Tibial artery (tissue), 4 donors: ENCODE data around the gene MCTP1.
A peak's percentile ranks its signal among the peaks of the same experiment; 100 is the strongest.

ENCODE experiments used
- DNase-seq, 2 donors: peaks; one replicate each; pipeline ENCODE4 v3.0.0-alpha.2; 2019
- H3K27ac ChIP-seq, 2 donors: fragments of 200-600 bp; sonication (generic) in 1 of 2; 1 replicate in 1 of 2; 2 replicates in 1 of 2; pipeline ENCODE4 v1.5.1; 2018 to 2019; ENCODE audit warnings: mild to moderate bottlenecking in 1 of 2
- H3K27me3 ChIP-seq, 2 donors: fragments of 200-600 bp; sonication (generic) in 1 of 2; one replicate each; pipeline versions ENCODE4 v1.5.1 to v1.6.0; 2016 to 2019
- H3K36me3 ChIP-seq, 3 donors: fragments of 200-600 bp; sonication (generic) in 2 of 3; one replicate each; pipeline ENCODE4 v1.5.1; 2016 to 2019; ENCODE audit warnings: mild to moderate bottlenecking in 2 of 3
- H3K4me1 ChIP-seq, 4 donors: fragments of 200-600 bp; sonication (generic) in 2 of 4; 1 replicate in 3 of 4; 2 replicates in 1 of 4; pipeline ENCODE4 v1.5.1; 2016 to 2019
- H3K4me3 ChIP-seq, 2 donors: fragments of 200-600 bp; sonication (generic) in 1 of 2; 1 replicate in 1 of 2; 2 replicates in 1 of 2; pipeline ENCODE4 v1.5.1; 2018 to 2019; ENCODE audit warnings: mild to moderate bottlenecking in 2 of 2
- H3K9me3 ChIP-seq, 3 donors: fragments of 200-600 bp; sonication (generic) in 1 of 3; one replicate each; pipeline ENCODE4 v1.5.1; 2016 to 2019
- CTCF ChIP-seq, 2 experiments: fragments of 200-600 bp in 1 of 2; fragments of 450-650 bp in 1 of 2; IDR thresholded peaks; one replicate each; pipeline ENCODE4 v1.5.1; 2017 to 2019; ENCODE audit warnings: antibody characterized with exemption in 2 of 2, mild to moderate bottlenecking in 1 of 2, moderate library complexity in 1 of 2
- intact Hi-C: fragments of 100-400 bp; cut with DNase I; formaldehyde crosslinking; loops from one replicate; pipeline ENCODE4 v1.15.0; 2023; ENCODE audit warnings: low total_unique reads

Gene MCTP1

GRCh38 chr5:94908889-94909480 lies 375.9 kb downstream of the MCTP1 start:
- no peak overlapping the region for H3K27ac ChIP-seq
- no peaks in the 10 kb centered on the region for H3K9me3 ChIP-seq
- no peaks in the 10 kb centered on the region for H3K4me1 ChIP-seq
- H3K27me3 ChIP-seq, result no peaks in the 10 kb centered on the region
- no peaks in the 10 kb centered on the region for H3K36me3 ChIP-seq
- intact Hi-C loops, result no loop called here
- no peak for DNase-seq
- TF ChIP-seq CTCF (IDR thresholded peaks at IDR 0.05), result peak; percentile 23 to 38
- no peak overlapping the region for H3K4me3 ChIP-seq

GRCh38 chr5:94906750-94907149 lies 378.1 kb downstream of the MCTP1 start:
- Histone ChIP-seq H3K36me3 (no peaks in the 10 kb centered on the region), H3K9me3 (no peaks in the 10 kb centered on the region)
- TF ChIP-seq CTCF (IDR thresholded peaks at IDR 0.05), result no peak

GRCh38 chr5:94903726-94904125 lies 381.2 kb downstream of the MCTP1 start:
- Histone ChIP-seq H3K27me3 (no peaks in the 10 kb centered on the region), H3K36me3 (no peaks in the 10 kb centered on the region), H3K4me1 (no peaks in the 10 kb centered on the region), H3K4me3 (no peak overlapping the region), H3K9me3 (no peaks in the 10 kb centered on the region), H3K27ac (no peak overlapping the region)
- TF ChIP-seq CTCF (IDR thresholded peaks at IDR 0.05), result no peak
- DNase-seq, result no peak
- intact Hi-C loops, result no loop called here

More at GRCh38 chr5:94906750-94907149, 378.1 kb downstream of the MCTP1 start:
- H3K4me1 ChIP-seq, result no peaks in the 10 kb centered on the region
- no peak overlapping the region for H3K27ac ChIP-seq
- H3K4me3 ChIP-seq, result no peak overlapping the region
- intact Hi-C loops, result no loop called here
- no peak for DNase-seq
- H3K27me3 ChIP-seq, result no peaks in the 10 kb centered on the region

GRCh38 chr5:94901191-94901979 lies 383.5 kb downstream of the MCTP1 start:
- Histone ChIP-seq H3K27ac (no peak overlapping the region), H3K9me3 (no peaks in the 10 kb centered on the region), H3K27me3 (no peaks in the 10 kb centered on the region), H3K36me3 (no peaks in the 10 kb centered on the region), H3K4me3 (no peak overlapping the region), H3K4me1 (no peaks in the 10 kb centered on the region)
- intact Hi-C loops, result no loop called here
- DNase-seq, result peak in 1 of 2 donors; percentile 21
- TF ChIP-seq CTCF (IDR thresholded peaks at IDR 0.05), result no peak

GRCh38 chr5:94900006-94900505 lies 384.8 kb downstream of the MCTP1 start:
- H3K9me3 ChIP-seq, result no peaks in the 10 kb centered on the region
- no peak for TF ChIP-seq CTCF (IDR thresholded peaks at IDR 0.05)
- no peaks in the 10 kb centered on the region for H3K27me3 ChIP-seq

More at GRCh38 chr5:94900006-94900505, 384.8 kb downstream of the MCTP1 start:
- Histone ChIP-seq H3K4me1 (no peaks in the 10 kb centered on the region), H3K36me3 (no peaks in the 10 kb centered on the region), H3K4me3 (no peak overlapping the region), H3K27ac (no peak overlapping the region)
- intact Hi-C loops, result no loop called here
- no peak for DNase-seq
